Muscle layer of duodenum (tissue), 2 donors: Measurements from ENCODE around the gene DOK4.

Experiments used
- H3K27ac ChIP-seq: one replicate; pipeline ENCODE4 v1.7.0; 2013; ENCODE audit warnings: mild to moderate bottlenecking, low read length
- H3K27me3 ChIP-seq: one replicate; pipeline ENCODE4 v1.7.0; 2013; ENCODE audit warnings: low read depth, mild to moderate bottlenecking, control low read depth, low read length
- H3K36me3 ChIP-seq, 2 donors: one replicate each; pipeline ENCODE4 v1.7.0; 2013; ENCODE audit warnings: low read length in 2 of 2, control low read depth in 1 of 2, mild to moderate bottlenecking in 1 of 2; ENCODE audit not compliant: insufficient read depth in 2 of 2, control insufficient read depth in 1 of 2
- H3K4me1 ChIP-seq, 2 donors: one replicate each; pipeline ENCODE4 v1.7.0; 2013; ENCODE audit warnings: low read length in 2 of 2, mild to moderate bottlenecking in 2 of 2, control low read depth in 1 of 2, moderate library complexity in 1 of 2; ENCODE audit not compliant: insufficient read depth in 2 of 2, control insufficient read depth in 1 of 2
- H3K4me3 ChIP-seq, 2 donors: one replicate each; pipeline ENCODE4 v1.7.0; 2013; ENCODE audit warnings: low read length in 2 of 2, low read depth in 1 of 2, mild to moderate bottlenecking in 1 of 2
- H3K9me3 ChIP-seq, 2 donors: one replicate each; pipeline ENCODE4 v1.7.0; 2013; ENCODE audit warnings: low read length in 2 of 2, control low read depth in 1 of 2, mild to moderate bottlenecking in 1 of 2; ENCODE audit not compliant: control insufficient read depth in 1 of 2
- donor health status: healthy.

DOK4 gene

GRCh38 chr16:57479976-57480753 lies 6.1 kb downstream of the DOK4 start:
- Histone ChIP-seq H3K27ac (peak overlapping the region; percentile 54), H3K27me3 (no peaks in the 10 kb centered on the region), H3K9me3 (no peaks in the 10 kb centered on the region), H3K4me1 (peaks cover 0 to 15% of the 10 kb centered on the region in 2 donors), H3K4me3 (peak overlapping the region; percentile 54 to 66), H3K36me3 (no peaks in the 10 kb centered on the region)

GRCh38 chr16:57479205-57479975 lies 6.9 kb downstream of the DOK4 start:
- H3K4me3 ChIP-seq, result peak overlapping the region; percentile 54 to 66
- H3K4me1 ChIP-seq, result peaks cover 0 to 15% of the 10 kb centered on the region in 2 donors
- H3K9me3 ChIP-seq, result no peaks in the 10 kb centered on the region
- H3K27ac ChIP-seq, result peak overlapping the region; percentile 54
- H3K36me3 ChIP-seq, result peaks cover 3 to 6% of the 10 kb centered on the region in 2 donors
- no peaks in the 10 kb centered on the region for H3K27me3 ChIP-seq

GRCh38 chr16:57478396-57479204 lies 7.7 kb downstream of the DOK4 start:
- Histone ChIP-seq H3K9me3 (no peaks in the 10 kb centered on the region), H3K4me3 (peak overlapping the region; percentile 54 to 66), H3K4me1 (peaks cover 0 to 15% of the 10 kb centered on the region in 2 donors), H3K27ac (no peak overlapping the region), H3K27me3 (no peaks in the 10 kb centered on the region), H3K36me3 (peaks cover 6 to 12% of the 10 kb centered on the region in 2 donors)

GRCh38 chr16:57477531-57478202 lies 8.6 kb downstream of the DOK4 start:
- Histone ChIP-seq H3K4me3 (no peak overlapping the region), H3K27me3 (no peaks in the 10 kb centered on the region), H3K36me3 (peaks cover 11 to 22% of the 10 kb centered on the region in 2 donors), H3K9me3 (no peaks in the 10 kb centered on the region), H3K4me1 (peaks cover 0 to 15% of the 10 kb centered on the region in 2 donors), H3K27ac (no peak overlapping the region)

- Histone ChIP-seq H3K27me3 (no peaks in the 10 kb centered on the region), H3K27ac (no peak overlapping the region), H3K9me3 (no peaks in the 10 kb centered on the region)
These were observed 9.5 kb downstream of the DOK4 start for GRCh38 chr16:57476546-57477410.

GRCh38 chr16:57475711-57476339 lies 10.5 kb downstream of the DOK4 start:
- peaks cover 5 to 15% of the 10 kb centered on the region in 2 donors for H3K4me1 ChIP-seq

More at GRCh38 chr16:57476546-57477410, 9.5 kb downstream of the DOK4 start:
- Histone ChIP-seq H3K4me3 (no peak overlapping the region), H3K4me1 (peaks cover 0 to 15% of the 10 kb centered on the region in 2 donors), H3K36me3 (peaks cover 19 to 30% of the 10 kb centered on the region in 2 donors)

GRCh38 chr16:57474671-57475661 lies 11.3 kb downstream of the DOK4 start:
- no peak overlapping the region for H3K4me3 ChIP-seq
- no peaks in the 10 kb centered on the region for H3K27me3 ChIP-seq
- H3K4me1 ChIP-seq, result peaks cover 9% of the 10 kb centered on the region in 2 donors
- H3K9me3 ChIP-seq, result no peaks in the 10 kb centered on the region
- H3K36me3 ChIP-seq, result peaks cover 35 to 46% of the 10 kb centered on the region in 2 donors
- H3K27ac ChIP-seq, result no peak overlapping the region

More at GRCh38 chr16:57475711-57476339, 10.5 kb downstream of the DOK4 start:
- H3K27ac ChIP-seq, result no peak overlapping the region
- H3K9me3 ChIP-seq, result no peaks in the 10 kb centered on the region
- H3K4me3 ChIP-seq, result no peak overlapping the region
- H3K27me3 ChIP-seq, result no peaks in the 10 kb centered on the region
- peaks cover 26 to 37% of the 10 kb centered on the region in 2 donors for H3K36me3 ChIP-seq

GRCh38 chr16:57473906-57474305 lies 12.4 kb downstream of the DOK4 start:
- Histone ChIP-seq H3K9me3 (no peaks in the 10 kb centered on the region), H3K4me3 (no peak overlapping the region), H3K27me3 (no peaks in the 10 kb centered on the region), H3K4me1 (peaks cover 6 to 9% of the 10 kb centered on the region in 2 donors), H3K27ac (no peak overlapping the region), H3K36me3 (peaks cover 45 to 57% of the 10 kb centered on the region in 2 donors)
